NCI-H2081 treated with DMSO at 0.1 percent for 48 hours (cell line): ENCODE measurements around the gene STIP1.
A peak's percentile ranks its signal among the peaks of the same experiment; 100 is the strongest.

ENCODE experiments used
- DNase-seq: peaks from one replicate; lab custom pipeline; 2025; lab: John Stamatoyannopoulos, UW

The STIP1 gene

DNA sequence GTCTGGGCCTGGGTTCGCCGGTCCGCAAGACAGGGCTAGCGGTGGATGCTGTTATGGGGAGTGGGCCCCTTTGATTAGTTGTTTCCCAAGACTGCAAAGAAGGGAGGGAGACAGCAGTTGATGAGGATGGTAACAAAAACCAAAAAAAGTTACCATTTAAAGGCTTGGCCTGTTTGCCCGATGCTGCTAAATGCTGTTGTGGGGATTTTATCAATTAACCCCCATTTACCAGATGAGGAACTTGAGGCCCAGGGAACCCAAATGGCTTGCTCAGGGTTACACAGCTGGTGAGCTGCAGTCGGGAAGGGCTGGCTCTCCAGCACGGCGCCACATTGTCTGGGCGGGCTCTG is 36.7 kb downstream of the STIP1 start:
- DNase-seq, result no peak

DNA sequence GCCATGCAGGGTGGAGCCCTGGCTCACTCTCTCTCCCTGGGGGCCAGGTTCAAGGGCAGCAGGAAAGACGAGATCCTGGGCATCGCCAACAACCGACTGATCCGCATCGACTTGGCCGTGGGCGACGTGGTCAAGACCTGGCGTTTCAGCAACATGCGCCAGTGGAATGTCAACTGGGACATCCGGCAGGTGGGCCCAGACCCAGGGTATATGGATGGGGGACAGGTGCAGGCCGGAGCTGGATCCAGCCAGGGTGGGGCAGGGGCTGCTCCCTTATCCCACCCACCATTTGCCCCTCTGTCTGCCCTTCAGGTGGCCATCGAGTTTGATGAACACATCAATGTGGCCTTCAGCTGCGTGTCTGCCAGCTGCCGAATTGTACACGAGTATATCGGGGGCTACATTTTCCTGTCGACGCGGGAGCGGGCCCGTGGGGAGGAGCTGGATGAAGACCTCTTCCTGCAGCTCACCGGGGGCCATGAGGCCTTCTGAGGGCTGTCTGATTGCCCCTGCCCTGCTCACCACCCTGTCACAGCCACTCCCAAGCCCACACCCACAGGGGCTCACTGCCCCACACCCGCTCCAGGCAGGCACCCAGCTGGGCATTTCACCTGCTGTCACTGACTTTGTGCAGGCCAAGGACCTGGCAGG is 37.2 kb downstream of the STIP1 start:
- DNase-seq, result no peak

DNA sequence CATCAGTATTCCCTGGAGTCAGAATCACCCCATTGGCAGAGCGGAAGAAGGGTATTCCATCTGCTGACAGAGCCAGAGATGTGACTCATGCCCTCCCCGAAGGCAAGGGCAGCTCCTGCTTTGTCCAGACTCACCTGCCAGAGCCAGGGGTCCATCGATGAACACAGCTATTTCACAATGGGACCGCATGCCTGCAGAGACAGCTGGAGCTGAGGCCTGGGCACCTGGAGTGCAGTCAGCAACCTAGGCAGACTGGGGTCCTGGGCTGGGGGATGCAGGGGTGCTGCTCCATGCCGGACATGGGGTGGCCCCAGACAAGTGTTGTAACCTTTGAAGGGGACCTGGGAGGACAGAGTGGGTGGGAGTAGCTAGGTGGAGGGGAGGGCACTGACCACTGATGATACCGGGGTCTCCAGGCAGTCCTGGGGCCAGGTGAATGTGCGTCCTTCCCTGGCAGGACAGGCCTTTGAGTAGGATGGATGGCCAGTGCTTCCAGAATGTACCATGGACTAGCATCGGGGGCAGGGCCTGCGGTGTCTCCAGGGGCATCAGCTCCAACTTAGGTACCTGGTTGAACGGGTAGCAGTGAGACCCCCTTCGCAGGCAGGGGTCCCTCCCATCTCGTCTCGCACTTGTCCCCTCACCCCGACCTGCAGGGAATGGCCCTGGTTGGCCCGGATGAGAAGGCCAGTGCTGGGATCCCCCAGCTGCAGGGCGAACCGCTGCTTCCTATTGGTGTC is 38.4 kb downstream of the STIP1 start:
- DNase-seq, result no peak

DNA sequence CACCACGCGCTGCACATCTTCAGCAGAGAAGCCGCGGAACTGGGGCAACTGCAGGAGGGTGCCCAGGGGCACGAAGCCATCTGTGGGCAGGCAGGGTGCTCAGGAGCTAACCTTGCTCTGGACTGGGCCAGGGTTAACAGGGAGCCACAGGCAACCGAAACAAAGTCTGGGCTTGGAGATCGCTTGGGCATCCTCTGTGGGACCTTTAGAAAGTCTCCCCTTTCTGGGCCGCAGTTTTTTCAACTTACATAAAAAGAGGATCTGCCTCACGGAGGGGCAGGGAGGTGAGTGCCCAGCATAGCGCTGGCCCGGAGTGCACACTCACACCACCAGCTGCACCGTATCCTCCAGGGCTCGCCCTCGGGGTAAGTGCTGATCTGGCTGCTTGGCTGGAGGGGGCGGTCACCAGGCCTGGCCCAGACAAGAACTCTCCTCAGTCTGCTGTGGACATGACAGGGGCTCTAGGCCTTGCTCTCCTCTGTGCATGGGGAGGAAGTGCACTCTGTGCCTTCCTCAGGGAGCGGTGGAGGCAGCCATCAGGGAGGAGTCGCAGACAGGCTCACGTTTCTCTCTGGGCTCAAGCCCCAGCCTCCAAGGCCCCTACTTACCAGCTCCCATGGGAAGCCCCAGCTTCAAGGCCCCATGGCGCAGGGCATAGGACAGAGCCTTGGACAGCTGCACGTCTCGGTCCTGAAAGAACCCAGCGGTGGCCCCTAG is 39.1 kb downstream of the STIP1 start:
- no peak for DNase-seq

DNA sequence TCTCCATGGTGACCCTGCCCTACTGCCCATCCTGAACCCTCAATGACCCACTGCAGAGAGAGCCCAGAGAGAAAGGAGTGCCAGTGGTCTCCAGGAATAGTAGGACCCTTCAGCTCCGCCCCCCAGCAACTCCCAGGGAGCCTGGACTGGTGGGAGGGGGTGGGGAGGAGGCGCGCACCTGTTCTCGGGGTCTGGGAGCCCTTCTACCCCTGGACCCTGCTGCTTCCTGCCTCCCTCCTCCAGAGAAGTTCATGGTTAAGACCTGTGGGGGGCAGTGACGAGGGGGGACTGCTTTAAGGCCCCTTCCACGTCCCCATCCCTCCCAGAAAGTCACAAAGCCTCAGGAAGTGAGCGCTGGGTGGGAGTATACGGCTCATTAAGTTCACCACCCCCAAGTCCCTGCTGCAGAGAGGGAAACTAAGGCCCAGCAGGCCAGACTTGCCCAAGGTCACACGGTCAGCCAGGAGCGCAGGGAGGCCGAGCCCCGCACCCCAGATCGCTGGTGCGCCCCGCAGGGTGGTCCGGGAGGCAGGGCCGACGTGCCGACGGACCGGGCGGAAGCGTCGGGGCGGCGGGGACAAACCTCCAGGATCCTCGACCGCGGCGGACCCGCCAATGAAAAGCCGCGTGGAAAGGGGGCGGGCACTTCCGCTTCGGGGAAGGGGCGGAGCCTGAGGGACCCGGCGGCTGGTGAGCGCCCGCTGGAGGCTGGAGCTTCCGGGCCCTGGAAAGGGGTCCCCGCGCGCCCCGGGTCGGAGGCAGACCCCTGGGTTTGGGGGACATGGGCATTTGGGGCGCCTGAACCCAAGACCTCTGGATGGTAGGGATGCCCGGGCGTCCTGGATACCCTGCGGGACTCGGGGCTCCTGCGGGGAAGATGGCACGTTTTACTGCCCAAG is 39.9 kb downstream of the STIP1 start, which contains the start of the genes NUDT22 and TRPT1:
Gene NUDT22 (plus strand): TSS at position 667 of the 899 bp plus-strand sequence. CDS start 379 bp downstream, outside the sequence.
Gene TRPT1 (minus strand): TSS at position 579 of the 899 bp plus-strand sequence. CDS start 326 bp downstream, at position 253.
- DNase-seq, result no peak

DNA sequence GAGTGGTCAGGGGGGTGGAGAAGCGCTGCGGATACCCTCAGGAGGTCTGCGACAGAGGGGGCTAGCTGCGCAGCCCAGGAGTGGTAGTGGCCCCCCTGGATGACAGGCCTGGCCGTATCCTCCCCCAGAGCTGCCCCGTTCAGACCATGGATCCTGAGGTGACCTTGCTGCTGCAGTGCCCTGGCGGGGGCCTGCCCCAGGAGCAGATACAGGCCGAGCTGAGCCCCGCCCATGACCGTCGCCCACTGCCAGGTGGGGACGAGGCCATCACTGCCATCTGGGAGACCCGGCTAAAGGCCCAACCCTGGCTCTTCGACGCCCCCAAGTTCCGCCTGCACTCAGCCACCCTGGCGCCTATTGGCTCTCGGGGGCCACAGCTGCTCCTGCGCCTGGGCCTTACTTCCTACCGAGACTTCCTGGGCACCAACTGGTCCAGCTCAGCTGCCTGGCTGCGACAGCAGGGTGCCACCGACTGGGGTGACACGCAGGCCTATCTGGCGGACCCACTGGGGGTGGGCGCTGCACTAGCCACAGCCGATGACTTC is 40.6 kb downstream of the STIP1 start:
- no peak for DNase-seq

DNA sequence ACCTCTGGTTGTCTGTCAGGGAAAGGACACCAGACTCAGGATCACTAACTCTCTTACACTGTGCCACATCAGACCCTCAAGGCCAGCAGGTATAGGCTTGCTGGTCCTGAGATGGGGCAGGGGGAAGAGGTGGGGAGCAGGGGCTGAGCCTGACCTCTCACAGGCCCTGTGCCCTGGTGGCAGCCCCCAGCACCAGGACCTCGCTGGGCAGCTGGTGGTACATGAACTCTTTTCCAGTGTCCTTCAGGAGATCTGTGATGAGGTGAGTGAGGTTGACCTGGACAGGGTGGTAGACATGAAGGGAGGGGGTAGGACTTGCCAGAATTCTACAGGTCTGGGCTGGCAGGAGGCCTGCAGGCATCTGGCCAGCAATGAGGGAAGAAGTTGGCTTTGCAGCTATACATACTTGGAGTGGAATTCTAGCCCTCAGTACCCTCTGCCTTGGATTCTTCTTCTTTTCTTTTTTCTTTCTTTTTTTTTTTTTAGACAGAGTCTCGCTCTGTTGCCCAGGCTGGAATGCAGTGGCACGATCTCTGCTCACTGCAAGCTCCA is 41.5 kb downstream of the STIP1 start:
- DNase-seq, result no peak

DNA sequence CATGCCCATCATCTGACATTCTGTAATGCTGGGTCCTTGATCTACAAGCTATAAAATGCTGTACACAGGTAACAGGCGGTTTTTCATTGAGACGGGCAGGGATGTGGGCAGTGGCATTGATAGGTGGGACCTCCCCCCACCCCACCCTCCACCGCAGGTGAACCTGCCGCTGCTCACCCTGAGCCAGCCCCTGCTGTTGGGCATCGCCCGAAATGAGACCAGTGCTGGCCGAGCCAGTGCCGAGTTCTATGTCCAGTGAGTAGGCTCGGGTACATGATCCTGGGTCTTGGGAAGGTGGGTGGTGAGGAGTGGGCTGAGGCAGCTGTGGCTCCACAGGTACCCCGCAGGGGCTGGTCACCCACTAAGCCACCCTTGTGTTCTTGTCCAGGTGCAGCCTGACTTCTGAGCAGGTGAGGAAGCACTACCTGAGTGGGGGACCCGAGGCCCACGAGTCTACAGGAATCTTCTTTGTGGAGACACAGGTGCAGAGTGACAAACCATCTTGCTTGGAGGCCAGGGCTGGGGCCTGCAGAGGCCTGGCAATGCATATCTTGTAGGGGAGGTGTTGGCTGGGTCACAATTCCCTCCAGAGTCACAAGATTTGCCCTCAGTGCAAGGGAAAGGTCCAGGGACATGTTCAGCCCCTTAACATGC is 43.2 kb downstream of the STIP1 start:
- no peak for DNase-seq

DNA sequence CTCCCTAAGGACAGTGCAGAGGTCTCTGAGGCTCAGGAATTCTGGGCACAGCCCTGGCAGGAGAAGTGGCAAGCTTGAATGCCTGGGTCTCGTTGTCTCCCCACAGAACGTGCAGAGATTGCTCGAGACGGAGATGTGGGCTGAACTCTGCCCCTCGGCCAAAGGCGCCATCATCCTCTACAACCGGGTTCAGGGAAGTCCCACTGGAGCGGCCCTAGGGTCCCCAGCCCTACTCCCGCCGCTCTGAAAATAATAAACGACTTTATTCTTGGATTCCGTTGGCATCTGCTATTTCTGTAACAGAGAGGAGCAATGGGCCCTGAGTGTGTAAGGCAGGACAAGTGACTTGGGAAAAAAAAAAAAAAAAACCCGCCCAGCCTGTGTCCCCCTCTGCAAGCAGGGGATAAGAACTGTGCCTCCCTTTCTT is 43.8 kb downstream of the STIP1 start:
- DNase-seq, result no peak

DNA sequence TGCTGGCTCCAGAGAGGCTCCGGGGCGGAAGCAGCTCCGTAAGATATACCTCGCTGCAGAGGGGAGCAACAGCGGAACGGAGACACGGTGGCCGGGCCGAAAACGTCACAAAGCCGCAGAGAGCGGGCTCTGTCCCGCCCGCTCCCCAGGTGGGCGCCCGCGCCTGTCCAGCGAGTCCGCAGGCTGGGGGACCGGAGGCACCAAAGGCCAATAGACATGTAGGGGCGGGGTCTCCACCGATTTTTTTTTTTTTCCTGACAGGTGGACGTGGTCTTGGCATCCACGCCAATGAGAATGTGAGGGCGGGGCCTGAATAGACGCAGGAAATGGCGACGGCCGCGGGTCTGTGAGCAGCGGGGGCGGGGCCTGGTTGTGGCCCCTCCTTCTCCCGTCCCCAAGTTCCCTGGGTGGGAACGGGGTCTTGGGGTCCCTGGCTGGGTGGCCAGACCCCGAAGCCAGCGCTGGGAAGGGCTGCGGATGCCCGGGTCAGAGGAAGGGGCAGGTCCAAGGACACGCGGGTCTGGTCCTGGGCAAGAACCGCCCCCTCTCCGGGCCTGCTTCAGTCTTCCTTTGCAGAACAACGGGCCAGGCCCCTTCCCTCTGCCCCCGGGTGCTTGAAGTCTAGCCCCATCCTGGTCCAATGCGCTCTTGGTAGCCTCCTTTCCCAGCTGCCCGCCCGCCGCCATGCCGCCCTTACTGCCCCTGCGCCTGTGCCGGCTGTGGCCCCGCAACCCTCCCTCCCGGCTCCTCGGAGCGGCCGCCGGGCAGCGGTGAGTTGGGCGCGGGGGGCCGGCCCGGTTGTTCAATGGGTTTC is 44.4 kb downstream of the STIP1 start, which contains the start of gene DNAJC4:
Gene DNAJC4 (plus strand): TSS at position 378 of the 814 bp plus-strand sequence. CDS start 307 bp downstream, at position 685.
- DNase-seq, result peak; percentile 72

DNA sequence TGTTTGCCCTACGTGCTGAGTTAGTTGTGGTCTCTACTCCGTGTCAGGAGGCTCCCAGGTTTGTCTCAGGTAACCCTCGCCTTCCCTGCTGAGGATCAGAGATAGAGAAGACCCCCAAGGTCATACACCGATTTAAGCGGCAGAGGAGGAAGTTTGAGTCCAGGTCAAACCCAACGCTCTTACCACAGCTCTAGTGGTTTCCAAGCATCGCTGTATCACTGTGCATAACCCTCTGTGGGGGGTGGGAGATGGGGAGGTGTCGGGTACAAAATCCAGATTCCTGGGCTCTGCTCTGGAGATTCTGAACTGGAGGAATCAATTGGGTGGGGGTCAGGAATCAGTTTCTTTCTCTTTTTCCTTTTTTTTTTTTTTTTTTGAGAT is 45.0 kb downstream of the STIP1 start:
- DNase-seq, result no peak

DNA sequence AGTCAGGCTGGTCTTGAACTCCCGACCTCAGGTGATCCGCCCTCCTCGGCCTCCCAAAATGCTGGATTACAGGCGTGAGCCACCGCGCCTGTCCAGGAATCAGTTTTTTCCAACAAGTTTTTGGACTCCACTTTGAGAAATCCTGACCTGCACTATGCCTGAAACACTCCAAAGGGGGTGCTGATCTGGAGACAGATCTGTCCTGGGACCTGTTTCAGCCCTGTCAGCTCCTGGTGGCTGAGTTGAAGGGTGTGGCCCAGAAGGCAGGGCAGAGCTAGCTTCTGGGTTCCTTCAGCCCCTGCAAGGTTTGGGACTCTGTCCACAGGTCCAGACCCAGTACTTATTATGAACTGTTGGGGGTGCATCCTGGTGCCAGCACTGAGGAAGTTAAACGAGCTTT is 45.6 kb downstream of the STIP1 start:
- no peak for DNase-seq

DNA sequence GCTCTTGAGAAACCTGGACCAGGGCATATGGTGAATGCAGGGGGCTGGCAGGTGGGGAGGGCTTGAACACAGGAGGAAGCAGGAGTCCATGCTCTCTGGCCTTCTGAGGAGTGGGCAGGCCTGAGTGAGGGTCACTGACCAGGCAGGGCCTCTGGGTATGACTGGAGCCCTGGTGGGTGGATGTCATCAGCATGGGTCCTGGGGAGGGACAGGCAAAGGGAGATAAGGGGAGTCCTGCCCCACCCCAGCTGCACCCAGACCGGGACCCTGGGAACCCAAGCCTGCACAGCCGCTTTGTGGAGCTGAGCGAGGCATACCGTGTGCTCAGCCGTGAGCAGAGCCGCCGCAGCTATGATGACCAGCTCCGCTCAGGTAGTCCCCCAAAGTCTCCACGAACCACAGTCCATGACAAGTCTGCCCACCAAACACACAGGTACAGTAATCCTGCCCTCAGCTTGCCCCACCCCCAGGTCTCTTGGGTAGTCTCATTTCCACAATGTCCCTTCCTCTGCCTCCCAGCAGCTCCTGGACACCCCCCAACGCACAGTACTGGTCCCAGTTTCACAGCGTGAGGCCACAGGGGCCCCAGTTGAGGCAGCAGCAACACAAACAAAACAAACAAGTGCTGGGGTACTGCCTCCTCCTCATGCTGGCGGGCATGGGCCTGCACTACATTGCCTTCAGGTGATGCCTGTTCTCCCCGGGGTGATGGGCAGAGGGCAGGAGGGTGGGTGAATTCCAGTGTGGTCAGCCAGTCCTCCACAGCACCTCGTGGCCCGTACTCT is 46.4 kb downstream of the STIP1 start:
- DNase-seq, result no peak

DNA sequence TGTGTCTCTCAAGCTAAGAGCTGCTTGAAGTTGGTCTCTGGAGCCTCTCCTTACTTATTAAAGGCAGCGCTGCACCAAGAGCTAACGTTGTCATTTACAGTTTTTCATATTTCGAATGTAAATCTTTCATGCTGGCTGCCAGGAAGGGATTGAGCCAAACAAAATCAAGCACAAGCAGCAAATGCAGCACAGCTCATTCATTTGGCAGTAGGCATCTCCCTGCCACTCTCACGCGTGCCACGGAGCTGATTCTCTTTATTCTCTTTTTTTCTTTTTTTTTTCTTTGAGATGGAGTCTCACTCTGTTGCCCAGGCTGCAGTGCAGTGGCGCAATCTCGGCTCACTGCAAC is 47.0 kb downstream of the STIP1 start:
- DNase-seq, result no peak

DNA sequence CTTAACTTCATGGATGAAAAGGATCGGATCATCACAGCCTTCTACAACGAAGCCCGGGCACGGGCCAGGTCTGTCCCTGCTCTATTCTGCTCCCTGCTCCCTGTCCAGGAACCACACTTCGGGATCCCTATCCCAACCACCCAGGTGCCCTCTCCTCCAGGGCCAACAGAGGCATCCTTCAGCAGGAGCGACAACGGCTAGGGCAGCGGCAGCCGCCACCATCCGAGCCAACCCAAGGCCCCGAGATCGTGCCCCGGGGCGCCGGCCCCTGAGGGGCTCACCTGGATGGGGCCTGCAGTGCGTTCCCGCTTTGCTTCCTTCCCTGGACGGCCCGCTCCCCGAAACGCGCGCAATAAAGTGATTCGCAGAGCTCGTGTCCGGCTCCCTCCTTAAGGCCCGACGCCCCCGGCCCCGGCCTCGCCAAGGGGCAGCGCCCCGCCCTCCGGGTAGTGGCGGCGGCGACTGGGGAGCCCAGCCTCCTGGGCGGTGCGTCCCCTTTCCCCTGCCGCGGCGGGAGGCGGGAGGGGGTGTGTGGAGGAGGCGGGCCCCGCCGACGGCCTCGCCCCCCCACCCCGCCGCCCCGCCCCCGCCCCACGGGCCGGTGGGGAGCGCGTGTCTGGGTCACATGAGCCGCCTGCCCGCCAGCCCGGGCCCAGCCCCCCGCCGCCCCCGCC is 48.1 kb downstream of the STIP1 start, which contains the start of gene VEGFB:
Gene VEGFB (plus strand): TSS at position 672 of the 674 bp plus-strand sequence. CDS start 250 bp downstream, outside the sequence.
- DNase-seq, result no peak

DNA sequence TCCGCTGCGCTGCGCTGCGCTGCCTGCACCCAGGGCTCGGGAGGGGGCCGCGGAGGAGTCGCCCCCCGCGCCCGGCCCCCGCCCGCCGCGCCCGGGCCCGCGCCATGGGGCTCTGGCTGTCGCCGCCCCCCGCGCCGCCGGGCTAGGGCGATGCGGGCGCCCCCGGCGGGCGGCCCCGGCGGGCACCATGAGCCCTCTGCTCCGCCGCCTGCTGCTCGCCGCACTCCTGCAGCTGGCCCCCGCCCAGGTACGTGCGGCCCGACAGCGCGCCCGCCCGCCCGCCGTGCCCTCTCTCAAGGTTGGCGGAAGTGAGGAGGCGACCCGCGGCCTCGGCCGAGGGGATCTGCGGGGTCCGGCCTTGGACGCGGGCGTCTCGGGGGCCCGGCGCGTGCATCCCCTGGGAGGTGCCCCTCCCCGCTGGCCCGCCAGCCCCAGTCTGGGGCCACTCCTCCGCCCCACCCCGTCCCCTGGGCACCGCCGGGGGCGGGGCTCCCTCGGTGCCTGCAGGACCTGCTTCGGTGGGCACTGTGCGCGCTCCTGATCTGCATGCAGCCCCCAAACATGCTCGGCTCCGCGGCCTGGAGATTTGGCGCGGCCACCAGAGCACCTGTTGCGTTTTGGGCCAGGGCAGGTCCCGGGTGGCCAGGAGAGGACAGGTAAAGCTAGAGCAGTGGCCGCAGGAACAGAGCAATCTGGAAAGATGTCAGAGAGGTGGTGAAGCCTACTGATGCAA is 48.8 kb downstream of the STIP1 start:
- no peak for DNase-seq

DNA sequence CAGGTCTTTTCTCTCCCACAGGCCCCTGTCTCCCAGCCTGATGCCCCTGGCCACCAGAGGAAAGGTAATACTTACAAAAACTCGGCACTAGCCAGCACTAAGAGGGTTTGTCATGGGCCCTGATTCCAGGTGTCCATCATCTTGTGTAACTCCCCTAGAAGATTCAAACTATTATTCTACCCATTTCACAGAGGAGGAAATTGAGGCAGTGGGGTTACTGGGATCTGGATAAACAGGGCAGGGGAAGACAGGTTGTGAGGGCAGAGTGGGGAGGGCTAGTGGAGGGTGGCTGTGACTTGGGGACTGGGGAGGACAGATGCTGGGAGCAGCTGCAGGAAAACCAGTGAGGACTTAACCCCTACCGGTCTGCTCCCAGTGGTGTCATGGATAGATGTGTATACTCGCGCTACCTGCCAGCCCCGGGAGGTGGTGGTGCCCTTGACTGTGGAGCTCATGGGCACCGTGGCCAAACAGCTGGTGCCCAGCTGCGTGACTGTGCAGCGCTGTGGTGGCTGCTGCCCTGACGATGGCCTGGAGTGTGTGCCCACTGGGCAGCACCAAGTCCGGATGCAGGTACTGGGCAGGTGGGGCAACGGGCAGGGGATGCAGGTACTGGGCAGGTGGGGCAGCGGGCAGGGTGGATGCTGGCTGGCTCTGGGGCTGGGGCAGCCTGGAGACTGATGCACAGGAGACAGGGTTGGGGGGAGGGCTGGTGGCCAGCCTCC is 49.6 kb downstream of the STIP1 start:
- DNase-seq, result no peak
